A673 (cell line): Measurements from ENCODE around the gene KANSL1. TPM values are rescaled to one million over a fixed set of nuclear protein-coding genes. Genes with fewer than 3 reads are reported as not detected.

Source experiments
- BruUV-seq: library from RNA; stranded (reverse); fragments of 400-500 nt; replicated peaks from 2 replicates; lab custom pipeline; 2021; lab: Mats Ljungman, UMichigan
- CTCF ChIA-PET: fragments of 300-600 bp; sonication (Branson Sonifier 250); formaldehyde crosslinking; loops from one replicate; lab custom pipeline; 2022; ENCODE audit warnings: antibody characterized with exemption; lab: Charles Lee
- POLR2A ChIA-PET: fragments of 300-600 bp; sonication (Branson Sonifier 250); formaldehyde crosslinking; loops from one replicate; lab custom pipeline; 2022; ENCODE audit warnings: antibody characterized with exemption; ENCODE audit not compliant: low non-redundant PET; lab: Charles Lee
- DNase-seq: peaks from one replicate; pipeline ENCODE4 v3.0.0-alpha.2; 2015; ENCODE audit warnings: low spot score
- H3K27ac ChIP-seq: fragments of 200-600 bp; sonication (generic); 2 replicates; pipeline ENCODE4 v1.5.1; 2016; ENCODE audit warnings: mixed run types, low read depth, mild to moderate bottlenecking, mixed read lengths, antibody characterized with exemption, low read length; ENCODE audit not compliant: poor library complexity, severe bottlenecking
- H3K27me3 ChIP-seq: fragments of 200-600 bp; sonication (generic); replicated peaks from 2 replicates; pipeline ENCODE4 v1.6.1; 2017; ENCODE audit warnings: mixed run types, low read depth, mild to moderate bottlenecking, mixed read lengths, antibody characterized with exemption, low read length; ENCODE audit not compliant: insufficient read depth, poor library complexity
- H3K36me3 ChIP-seq: fragments of 200-600 bp; sonication (generic); 2 replicates; pipeline ENCODE4 v1.6.1; 2016; ENCODE audit warnings: mixed run types, mild to moderate bottlenecking, mixed read lengths, antibody characterized with exemption, low read length; ENCODE audit not compliant: insufficient read depth, poor library complexity, severe bottlenecking
- H3K4me1 ChIP-seq: fragments of 200-600 bp; sonication (generic); 2 replicates; pipeline ENCODE4 v1.6.1; 2017; ENCODE audit warnings: mixed run types, mild to moderate bottlenecking, mixed read lengths, antibody characterized with exemption, low read length; ENCODE audit not compliant: insufficient read depth, poor library complexity, severe bottlenecking
- H3K4me3 ChIP-seq: fragments of 200-600 bp; sonication (generic); 2 replicates; pipeline ENCODE4 v1.5.1; 2016; ENCODE audit warnings: low read depth, mixed run types, mild to moderate bottlenecking, mixed read lengths, low read length; ENCODE audit not compliant: poor library complexity, severe bottlenecking
- H3K9me3 ChIP-seq: fragments of 200-600 bp; sonication (generic); 2 replicates; pipeline ENCODE4 v1.6.1; 2016; ENCODE audit warnings: mixed run types, low read depth, mild to moderate bottlenecking, mixed read lengths, antibody characterized with exemption, low read length; ENCODE audit not compliant: poor library complexity, severe bottlenecking
- CTCF ChIP-seq: fragments of 300-800, 200-600 bp; sonication (generic); conservative IDR thresholded peaks from 2 replicates; pipeline ENCODE4 v1.5.1; 2017; ENCODE audit warnings: low read depth, mild to moderate bottlenecking, antibody characterized with exemption, low read length, moderate library complexity, mixed read lengths
- EZH2 ChIP-seq: fragments of 200-600 bp; sonication (generic); IDR thresholded peaks from 2 replicates; pipeline ENCODE4 v1.6.1; 2017; ENCODE audit warnings: borderline replicate concordance, low read depth, mild to moderate bottlenecking, mixed read lengths, antibody characterized with exemption, low read length; ENCODE audit not compliant: poor library complexity, severe bottlenecking
- intact Hi-C: fragments of 100-400 bp; cut with micrococcal nuclease; formaldehyde crosslinking; loops from one replicate; pipeline ENCODE4 v1.10.0; 2022; ENCODE audit not compliant: unreplicated experiment
- total RNA-seq: library from RNA; stranded (reverse); gene quantifications from 2 replicates; pipeline ENCODE4 v1.2.3, GENCODE V29; 2021

Gene KANSL1
- total RNA-seq, 1 experiment from 2014 or later: 64.9 TPM

DNA sequence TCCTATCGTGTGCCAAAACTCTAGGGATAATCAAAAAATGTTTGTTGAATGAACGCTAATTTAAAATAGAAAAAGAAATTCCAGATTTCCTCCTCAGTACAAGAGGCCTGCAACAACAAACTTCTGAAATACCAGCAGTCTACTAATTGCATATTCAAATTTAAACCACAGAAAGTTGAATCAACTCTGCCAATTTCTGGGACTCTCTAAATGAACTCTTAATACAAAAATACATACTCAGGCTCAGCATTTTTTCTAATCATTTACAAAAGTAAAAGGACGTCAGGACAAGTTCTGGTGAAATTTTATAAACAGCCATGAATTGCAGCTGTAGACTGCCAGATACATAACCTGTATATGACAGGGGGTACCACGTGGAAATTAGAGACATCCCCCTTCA, 49.0 kb downstream of the KANSL1 start:
- no peak for TF ChIP-seq EZH2
- TF ChIP-seq CTCF: no peak
- Histone ChIP-seq H3K27ac (peak overlapping the region; percentile 13), H3K27me3 (no peaks in the 10 kb centered on the region), H3K9me3 (peaks cover 3% of the 10 kb centered on the region), H3K4me3 (no peak overlapping the region), H3K4me1 (peaks cover 20% of the 10 kb centered on the region), H3K36me3 (no peaks in the 10 kb centered on the region)
- BruUV-seq: no TSS peak
- ChIA-PET POLR2A (no interaction called here), CTCF (no interaction called here)
- DNase-seq: no peak
- intact Hi-C loops: no loop called here

DNA sequence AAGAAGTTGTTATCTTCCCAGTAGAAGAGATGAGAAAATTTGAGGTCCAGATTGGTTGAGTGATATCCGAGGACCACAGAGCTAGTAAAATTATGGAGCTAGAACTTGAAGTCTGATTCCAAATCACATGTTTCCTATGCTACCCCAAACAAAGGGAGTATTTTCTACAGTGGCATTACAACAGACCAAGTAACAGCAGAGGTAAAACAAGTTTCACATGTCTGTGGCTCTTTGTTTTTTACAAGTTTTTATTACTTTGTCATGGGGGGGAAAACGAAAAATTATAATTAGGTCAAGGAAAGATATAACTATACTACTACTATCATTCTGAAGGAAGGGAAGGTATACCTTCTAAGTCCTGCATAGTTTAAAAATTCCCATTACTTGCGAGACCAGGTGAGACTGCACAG, 49.4 kb downstream of the KANSL1 start:
- Histone ChIP-seq H3K9me3 (peaks cover 3% of the 10 kb centered on the region), H3K4me1 (peaks cover 21% of the 10 kb centered on the region), H3K4me3 (no peak overlapping the region), H3K27ac (peak overlapping the region; percentile 13), H3K36me3 (no peaks in the 10 kb centered on the region), H3K27me3 (no peaks in the 10 kb centered on the region)
- DNase-seq: no peak
- ChIA-PET CTCF (no interaction called here), POLR2A (no interaction called here)
- no TSS peak for BruUV-seq
- intact Hi-C loops: no loop called here
- TF ChIP-seq EZH2 (no peak), CTCF (no peak)

- Histone ChIP-seq H3K9me3 (peaks cover 3% of the 10 kb centered on the region), H3K4me3 (no peak overlapping the region), H3K27me3 (no peaks in the 10 kb centered on the region), H3K27ac (no peak overlapping the region), H3K4me1 (peaks cover 26% of the 10 kb centered on the region), H3K36me3 (no peaks in the 10 kb centered on the region)
- intact Hi-C loops: no loop called here
- TF ChIP-seq CTCF: no peak
- TF ChIP-seq EZH2: no peak
- no peak for DNase-seq
- BruUV-seq: no TSS peak
- ChIA-PET CTCF (no interaction called here), POLR2A (no interaction called here)
Measured at GRCh38 chr17:46141645-46142044, 51.6 kb downstream of the KANSL1 start.
